IPS-NIHi11 (cell line): Measurements from ENCODE around the gene ZBTB44.
"Not testable (repeated sequence)": the region's sequence is repeated elsewhere in the genome, so short reads cannot be mapped to it uniquely, and the experiment has no call there.

Source experiments
- DNase-seq: peaks from one replicate; pipeline ENCODE4 v3.0.0; 2012; ENCODE audit warnings: mixed read lengths, low spot score

The ZBTB44 gene, protein sequence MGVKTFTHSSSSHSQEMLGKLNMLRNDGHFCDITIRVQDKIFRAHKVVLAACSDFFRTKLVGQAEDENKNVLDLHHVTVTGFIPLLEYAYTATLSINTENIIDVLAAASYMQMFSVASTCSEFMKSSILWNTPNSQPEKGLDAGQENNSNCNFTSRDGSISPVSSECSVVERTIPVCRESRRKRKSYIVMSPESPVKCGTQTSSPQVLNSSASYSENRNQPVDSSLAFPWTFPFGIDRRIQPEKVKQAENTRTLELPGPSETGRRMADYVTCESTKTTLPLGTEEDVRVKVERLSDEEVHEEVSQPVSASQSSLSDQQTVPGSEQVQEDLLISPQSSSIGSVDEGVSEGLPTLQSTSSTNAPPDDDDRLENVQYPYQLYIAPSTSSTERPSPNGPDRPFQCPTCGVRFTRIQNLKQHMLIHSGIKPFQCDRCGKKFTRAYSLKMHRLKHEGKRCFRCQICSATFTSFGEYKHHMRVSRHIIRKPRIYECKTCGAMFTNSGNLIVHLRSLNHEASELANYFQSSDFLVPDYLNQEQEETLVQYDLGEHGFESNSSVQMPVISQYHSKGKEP

DNA sequence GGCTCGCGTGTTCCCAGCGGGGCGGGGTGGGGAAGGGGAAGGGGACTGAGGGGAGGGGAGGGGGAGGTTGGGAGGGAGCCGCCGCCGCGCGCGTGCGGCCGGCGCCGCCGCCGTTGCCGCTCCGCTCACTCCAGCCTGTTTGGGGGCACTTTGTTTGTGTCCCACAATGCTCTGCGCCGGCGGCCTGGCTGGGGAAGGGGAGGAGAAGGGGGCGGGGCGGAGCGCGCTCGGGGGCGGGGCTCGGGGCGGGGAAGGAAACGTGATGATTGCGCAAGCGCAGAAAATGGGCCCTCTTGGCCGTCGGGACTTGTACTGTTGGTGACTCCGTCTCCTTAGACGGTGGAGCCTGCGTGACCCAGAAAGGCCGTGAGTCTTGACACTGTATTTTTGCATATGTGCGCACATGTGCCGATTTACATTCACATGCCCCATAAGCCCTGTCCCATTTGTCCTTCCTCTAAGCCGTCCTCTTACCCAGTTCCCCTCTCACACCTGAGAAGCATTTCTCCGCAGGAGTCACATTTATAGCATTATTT lies at the start of gene ZBTB44:
ZBTB44 (minus strand) TSS at position 168 of the 536 bp plus-strand sequence. CDS start 53,044 bp downstream, outside the sequence.
- peak; percentile 94 for DNase-seq

DNA sequence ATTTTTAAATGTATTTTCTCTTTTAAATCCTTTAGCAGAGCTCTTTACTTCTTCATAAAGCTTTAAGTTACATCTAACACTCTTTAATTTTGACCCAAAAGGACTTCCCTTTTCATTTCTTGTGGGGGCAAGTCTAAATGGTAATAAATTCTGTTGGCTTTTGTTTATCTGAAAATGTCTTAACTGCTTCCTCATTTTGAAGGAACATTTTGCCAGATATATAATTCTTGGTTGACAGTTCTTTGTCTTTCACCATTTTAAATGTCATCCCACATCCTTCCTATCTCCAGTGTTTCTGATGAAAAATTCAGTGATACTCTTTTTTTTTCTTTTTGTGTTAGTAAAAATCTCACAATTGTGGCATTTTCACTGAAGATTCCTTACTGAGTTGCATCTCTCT lies 44.7 kb upstream of the ZBTB44 start:
- no peak for DNase-seq

DNA sequence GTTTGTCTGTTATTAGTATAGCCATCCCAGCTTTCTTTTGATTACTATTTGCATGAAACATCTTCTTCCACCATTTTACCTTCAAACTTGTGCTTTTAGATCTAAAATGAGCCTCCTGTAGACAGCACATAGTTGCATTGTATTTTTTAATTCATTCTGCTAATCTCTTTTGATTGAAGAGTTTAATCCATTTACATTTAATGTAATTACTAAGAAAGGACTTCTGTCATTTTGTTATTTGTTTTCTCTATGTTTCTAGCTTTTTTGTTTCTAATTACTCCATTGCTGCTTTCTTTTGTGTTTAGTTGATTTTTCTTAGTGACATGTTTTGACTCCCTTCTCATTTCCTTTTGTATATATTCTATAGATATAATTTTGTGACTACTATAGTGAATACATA lies 43.7 kb upstream of the ZBTB44 start:
- DNase-seq, result no peak

DNA sequence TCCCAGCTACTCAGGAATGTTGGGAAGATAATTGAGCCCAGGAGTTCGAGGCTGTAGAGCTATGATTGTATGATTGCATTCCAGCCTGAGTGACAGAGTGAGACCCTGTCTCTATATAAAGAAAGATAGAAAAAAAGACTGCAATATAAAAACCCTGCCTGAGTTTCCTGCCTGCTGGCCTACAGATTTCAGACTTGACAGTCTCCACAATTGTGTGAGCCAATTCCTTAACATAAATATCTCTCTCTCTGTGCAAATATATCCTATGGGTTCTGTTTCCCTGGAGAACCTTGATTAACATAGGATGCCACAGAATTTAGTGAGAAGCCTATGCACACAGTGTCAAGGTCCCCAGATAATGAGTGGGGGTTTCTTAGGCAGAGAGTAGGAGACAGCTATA lies 32.5 kb upstream of the ZBTB44 start:
- DNase-seq, result no peak

DNA sequence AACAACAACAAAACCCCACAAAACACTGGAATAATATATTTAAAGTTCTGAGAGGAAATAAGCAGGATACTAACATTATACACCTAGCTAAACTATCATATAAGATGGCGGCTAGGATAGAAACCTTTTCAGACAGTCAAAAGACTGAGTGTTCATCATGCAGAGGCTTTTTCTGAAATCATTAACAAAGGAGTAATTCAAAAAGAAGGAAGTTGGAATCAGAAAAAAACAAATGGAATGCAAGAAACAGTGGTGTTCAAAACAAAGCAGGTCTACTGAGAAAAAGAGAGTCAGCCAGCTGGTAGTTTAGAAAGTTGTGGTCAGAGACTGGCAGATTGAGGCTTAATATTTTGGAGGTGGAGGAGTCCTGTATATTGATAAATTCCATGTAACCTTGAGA lies 30.1 kb upstream of the ZBTB44 start:
- DNase-seq, result no peak

DNA sequence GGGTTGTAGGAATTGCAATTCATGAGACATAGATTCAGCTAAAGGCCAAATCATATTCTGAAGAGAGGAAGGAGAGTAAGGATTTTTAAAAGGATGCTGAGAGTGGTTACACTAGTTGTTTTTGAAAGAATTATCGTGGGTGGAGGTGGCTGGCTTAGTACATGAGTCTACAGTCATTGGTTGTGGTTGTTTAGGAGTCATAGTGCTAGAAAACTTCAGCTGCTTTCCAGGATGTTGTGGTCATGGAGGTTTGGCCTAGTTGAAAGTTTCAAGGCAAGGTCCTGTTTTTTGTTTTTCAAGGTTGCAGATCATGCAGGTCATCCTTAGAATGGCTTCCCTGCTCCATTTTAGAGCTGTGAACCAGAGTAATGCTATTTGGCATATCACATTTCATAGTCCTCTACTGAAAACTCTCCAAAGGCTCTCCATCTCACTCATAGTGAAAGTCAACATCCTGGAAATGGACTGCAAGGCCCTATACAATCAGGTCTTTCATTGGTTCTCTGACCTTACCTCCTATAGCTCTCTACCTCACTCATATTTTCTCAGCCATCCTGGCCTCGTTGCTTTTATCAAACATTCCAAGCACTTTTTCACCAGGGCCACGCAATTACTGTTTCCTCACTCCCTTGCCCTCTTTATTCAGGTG lies 26.1 kb upstream of the ZBTB44 start:
- DNase-seq, result no peak

DNA sequence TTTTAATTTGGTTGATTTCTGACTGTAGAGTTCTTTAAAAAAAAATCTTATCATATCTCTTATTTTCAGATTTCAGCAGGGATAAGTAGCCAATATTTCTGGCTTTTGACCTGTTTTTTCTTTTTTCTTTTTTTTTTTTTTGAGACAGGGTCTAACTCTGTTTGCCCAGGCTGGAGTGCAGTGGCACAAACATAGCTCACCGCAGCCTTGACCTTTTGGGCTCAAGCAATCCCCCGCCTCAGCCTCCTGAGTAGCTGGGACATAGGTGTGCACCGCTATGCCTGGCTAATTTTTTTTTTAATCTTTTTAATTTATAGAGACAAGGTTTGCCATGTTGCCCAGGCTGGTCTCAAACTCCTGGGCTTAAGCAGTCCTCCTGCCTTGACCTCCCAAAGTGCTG lies 23.9 kb upstream of the ZBTB44 start:
- no peak for DNase-seq

DNA sequence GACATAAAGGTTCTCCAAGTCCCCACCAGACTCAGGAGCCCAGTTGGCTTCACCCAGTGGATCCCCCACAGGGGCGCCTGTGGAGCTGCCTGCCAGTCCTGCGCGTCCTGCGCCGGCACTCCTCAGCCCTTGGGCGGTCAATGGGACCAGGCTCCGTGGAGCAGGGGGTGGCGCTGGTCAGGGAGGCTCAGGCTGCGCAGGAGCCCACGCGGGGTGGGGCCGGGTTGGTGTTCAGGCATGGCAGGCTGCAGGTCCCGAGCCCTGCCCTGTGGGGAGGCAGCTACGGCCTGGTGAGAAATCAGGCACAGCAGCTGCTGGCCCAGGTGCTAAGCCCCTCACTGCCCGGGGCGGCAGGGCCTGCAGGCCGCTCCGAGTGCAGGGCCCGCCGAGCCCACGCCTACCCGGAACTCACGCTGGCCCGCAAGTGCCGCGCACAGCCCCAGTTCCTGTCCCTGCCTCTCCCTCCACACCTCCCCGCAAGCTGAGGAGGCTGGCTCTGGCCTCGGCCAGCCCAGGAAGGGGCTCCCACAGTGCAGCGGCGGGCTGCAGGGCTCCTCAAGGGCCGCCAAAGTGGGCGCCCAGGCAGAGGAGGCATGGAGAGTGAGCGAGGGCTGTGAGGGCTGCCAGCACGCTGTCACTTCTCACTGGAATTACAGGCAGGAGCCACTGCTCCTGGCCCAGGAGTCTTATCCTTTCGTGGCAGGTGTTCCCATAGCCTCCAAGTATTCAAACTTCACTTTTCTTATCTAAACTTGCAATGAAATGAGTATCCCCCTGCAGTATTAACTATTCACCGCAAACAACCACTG lies 22.8 kb upstream of the ZBTB44 start:
- DNase-seq, result no peak

DNA sequence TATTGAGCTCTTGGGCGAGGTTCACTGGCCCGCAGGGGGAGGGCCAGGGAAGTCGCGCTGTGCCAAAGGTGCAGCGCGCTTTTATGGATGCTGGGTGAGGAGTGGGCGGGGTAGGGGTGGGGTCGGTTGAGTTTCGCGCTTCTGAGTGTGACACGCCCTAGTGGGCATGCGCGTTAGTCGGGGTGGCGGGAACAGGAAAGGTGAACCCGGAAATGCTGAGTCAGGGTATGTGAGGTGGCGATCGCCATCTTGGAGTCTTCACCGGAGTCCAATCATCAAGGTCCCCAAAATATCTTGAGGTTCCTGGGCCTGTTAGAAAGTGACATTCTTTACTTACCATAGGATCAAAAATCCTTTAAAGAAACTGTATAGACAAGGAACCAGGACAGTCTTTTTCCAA lies 16.7 kb upstream of the ZBTB44 start:
- not testable (repeated sequence) for DNase-seq

DNA sequence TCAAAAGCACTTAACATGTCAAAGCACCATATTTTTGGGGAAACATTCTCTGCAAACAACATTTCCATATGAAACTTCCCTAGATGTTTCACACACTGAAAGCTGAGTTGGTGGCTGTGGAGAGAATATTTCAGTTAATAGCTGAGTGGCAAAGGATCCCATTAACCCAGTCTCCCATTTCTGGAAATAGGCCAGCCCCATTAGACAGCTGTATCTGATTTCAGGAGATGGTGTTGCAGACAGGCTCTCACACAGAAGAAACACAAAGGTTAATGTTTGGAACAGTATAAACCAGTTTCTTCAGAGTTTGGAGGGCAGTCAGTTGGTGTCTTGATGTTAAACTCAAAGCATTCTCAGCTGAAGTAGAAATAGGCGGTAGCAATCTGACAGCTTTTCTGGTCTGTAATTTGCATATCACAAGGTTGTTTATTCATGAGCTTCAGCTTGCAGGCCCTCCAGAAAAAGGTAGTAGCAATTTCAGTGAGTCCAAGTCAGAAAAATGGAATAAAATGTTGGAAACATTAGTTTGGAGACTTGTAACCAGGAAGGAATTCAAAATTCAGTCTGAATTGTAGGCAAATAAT lies 15.5 kb upstream of the ZBTB44 start:
- no peak for DNase-seq

DNA sequence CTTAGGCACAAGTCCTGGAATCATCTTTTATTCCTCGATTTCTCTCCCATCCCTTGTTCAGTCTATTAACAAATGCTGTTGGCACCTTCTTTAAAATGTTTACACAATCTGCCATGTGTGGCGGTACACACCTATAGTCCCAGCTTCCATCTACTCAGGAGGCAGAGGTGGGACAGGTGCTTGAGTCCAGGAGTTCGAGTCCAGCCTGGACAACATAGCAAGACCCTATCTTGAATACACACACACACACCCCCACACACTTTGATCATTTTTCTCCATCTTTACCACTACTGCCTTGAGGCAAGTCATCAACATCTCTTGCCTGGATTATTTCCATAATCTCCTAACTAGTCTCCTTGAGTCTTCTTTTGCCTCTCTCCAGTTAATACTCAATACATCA lies 13.7 kb upstream of the ZBTB44 start:
- no peak for DNase-seq

DNA sequence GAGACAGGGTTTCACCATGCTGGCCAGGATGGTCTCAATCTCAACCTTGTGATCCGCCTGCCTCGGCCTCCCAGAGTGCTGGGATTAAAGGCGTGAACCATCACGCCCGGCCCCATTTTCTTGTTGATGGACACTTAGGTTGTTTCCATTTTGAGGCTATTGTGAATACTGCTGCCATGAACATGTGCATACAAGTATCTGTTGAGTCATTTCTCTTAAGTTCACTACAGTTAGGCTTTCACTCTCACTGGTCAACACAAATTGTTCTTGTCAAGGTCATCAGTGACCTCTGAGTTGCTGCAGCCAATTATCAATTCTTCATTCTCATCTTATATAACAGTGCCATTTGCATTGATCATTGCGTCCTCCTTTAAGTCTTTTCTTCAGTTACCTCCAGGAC lies 13.0 kb upstream of the ZBTB44 start:
- DNase-seq, result no peak

DNA sequence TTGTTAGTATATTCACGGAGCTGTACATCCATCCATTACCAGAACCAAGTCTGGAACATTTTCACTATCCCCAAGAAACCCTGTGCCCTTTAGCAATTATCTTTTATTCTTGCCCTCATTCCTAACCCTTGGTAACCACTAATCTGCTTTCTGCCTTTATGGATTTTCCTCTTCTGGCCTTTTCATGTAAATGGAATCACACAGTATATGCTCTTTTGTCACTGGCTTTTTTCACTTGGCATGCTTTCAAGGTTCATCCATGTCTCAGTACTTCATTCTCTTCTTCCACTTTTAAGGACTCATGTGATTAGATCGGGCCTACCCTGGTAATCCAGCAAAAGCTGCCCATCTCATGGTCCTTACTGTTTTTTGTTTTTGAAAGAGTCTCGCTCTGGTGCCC lies 11.0 kb upstream of the ZBTB44 start:
- no peak for DNase-seq

DNA sequence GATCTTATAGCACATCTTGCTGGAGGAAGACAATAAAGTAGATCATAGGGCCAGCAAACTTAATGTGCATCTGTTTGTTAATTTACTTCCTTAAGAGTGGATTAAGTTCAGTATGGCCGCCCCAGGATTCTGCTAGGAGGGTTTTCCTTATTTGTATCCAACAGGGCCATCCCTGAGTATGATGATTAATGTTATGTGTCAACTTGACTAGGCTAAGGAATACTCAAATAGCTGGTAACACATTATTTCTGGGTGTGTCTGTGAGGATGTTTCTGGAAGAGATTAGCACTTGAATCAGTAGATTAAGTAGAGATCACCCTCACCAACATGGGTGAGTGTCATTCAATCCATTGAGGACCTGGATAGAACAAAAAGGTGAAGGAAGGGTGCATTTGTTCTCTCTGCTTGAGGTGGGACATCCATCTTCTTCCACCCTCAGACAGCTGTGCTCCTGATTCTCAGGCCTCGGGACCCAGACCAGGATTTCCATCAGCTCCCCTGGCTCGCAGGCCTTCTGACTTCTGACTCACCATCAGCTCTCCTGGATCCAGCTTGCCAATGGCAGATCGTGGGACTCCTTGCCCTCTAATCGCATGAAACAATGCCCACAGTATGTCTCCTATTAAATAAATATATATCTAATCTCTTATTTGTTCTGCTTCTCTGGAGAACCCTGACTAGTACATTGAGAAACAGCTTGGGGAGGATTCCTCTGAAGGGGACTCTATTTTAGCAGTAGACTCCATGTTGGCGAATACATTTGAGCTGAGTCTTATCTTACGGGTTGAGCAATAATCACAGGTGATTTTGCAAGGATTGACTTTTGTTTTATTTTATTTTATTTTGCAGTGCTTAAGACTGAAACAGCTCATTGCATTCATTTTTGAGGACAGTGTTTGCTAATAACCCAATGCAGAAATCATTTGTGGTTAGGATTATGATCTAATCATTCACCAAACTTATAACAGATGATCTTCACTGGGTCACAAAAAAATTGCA lies 9.0 kb upstream of the ZBTB44 start:
- no peak for DNase-seq

DNA sequence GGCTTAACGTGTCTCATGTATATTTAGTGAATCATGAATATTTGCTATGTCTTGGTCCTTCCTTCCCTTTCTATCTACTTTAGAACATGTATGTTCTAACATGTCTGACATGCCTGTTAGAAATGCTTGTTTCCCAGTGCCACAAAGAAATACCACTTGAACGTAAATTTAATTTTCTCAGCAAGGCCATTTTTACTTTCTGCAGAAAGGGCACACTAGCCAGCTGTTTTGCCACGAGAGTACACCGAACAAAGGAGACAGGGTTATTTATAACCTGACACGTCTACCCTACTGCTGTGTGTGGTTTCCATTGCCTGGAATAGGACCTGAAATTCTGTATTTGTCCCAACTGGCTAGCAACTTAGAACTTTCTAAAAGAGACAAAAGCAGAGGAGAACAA lies 7.4 kb upstream of the ZBTB44 start:
- DNase-seq, result no peak

DNA sequence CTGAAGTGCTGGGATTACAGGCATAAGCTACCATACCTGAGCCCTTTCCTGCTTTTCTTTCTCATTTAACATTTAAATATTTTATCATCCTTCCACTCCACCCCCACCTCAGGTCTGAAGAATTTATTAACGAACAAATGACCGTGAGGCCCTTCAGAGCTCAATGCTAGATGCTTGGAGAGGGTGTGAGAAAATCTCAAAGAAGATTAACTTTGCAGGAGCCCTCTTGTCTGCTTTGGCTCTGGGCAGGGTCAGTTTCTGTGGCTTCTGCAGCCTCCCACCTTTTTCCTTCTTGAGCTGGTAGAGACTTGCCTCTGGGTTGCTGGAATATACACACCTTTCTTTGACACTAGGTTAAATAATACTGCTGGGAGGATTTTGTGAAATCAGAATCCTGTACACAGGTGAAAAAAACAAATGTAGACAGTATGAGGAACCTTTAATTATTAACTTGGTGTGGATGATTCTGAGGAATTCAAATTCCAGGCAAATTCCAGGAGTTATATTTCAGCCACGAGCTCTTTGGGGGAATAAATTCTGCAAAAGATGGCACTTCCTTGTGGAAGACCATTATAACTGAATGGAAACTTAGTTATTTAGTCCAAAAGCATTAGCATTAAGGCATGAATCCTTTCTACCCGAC lies 3.4 kb upstream of the ZBTB44 start:
- no peak for DNase-seq

DNA sequence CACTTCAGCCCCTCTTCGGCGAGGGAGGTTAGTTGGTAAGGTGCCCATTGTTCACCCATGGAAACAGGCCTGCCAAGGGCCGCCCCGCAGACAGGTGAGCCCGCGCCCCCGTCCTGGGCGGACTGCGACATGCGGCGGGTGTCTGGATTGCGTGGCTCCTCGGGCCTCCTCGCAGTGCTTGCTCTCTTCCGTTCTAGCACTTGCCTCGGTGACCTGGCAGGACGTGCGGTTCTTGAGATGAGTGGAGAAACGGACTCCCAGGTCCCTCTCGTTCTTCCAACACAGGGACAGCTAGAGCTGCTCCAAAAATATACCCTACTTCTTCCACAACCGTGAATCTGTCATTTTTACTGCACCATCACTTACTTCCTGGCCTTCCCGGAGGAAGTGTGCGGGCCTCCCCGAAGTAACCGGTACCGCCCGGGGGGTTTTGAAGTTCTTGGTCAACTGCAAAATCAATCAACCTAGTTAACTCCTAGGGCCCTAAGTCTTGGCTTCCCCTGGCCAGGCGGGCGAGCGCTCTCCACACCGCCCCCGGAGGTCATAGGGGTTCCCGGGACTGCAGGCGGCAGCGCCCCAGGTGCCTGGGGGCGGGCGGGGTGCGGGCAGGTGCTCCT lies 745 bp upstream of the ZBTB44 start:
- DNase-seq, result peak; percentile 82

DNA sequence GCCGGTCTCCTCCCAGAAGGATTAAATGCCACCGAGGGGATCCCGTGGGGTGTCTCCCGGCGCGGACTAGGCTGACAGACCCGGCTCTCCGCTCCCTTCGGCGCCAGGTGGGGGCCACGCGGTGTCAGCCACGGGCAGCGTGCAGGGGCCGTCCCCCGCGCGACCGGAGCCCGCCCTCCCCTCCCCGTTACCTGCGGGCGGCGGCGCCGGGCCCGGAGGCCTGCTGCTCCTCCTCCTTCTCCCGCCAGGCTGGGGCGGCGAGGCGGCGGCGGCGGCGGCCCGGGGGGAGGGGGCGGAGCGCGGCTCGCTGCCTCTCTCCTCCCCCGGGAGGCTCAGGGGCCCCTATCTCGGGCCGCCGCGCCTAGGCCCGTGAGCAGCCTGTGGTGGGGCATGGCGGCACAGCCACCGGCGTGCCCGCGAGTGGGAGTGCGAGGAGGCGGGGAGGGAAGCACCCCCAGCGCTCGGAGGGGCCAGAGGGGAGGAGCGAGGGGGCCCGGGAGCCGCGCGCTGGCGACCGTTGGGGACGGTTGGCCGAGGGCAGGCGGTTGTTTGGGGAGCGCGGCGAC lies 450 bp downstream of the ZBTB44 start:
- DNase-seq, result peak; percentile 80
